Raji (cell line): ENCODE measurements around the gene VSIG10L.

Experiments used
- POLR2A ChIP-seq: IDR thresholded peaks from 2 replicates; pipeline ENCODE4 v1.6.1; 2011; ENCODE audit warnings: low read depth, low read length, control low read depth; ENCODE audit not compliant: insufficient read depth

The VSIG10L gene

GRCh38 chr19:51341976-51342580 is at the start of gene VSIG10L:
VSIG10L (minus strand) TSS chr19:51342139; CDS start chr19:51342124, 15 bp downstream.
- TF ChIP-seq POLR2A, result no peak

GRCh38 chr19:51391073-51391611 is 49.2 kb upstream of the VSIG10L start:
- TF ChIP-seq POLR2A, result no peak

GRCh38 chr19:51389143-51389542 is 47.2 kb upstream of the VSIG10L start:
- no peak for TF ChIP-seq POLR2A

GRCh38 chr19:51387924-51388389 is 46.0 kb upstream of the VSIG10L start, which contains the start of gene LIM2:
LIM2 (minus strand) TSS chr19:51387974; CDS start chr19:51387443, 531 bp downstream.
- TF ChIP-seq POLR2A, result no peak

- no peak for TF ChIP-seq POLR2A
Measured at GRCh38 chr19:51386882-51387520, 45.1 kb upstream of the VSIG10L start.

- TF ChIP-seq POLR2A, result no peak
Measured at GRCh38 chr19:51382004-51382403, 40.1 kb upstream of the VSIG10L start.

- TF ChIP-seq POLR2A, result no peak
Measured at GRCh38 chr19:51380379-51380778, 38.4 kb upstream of the VSIG10L start.

- no peak for TF ChIP-seq POLR2A
Measured at GRCh38 chr19:51377422-51377821, 35.5 kb upstream of the VSIG10L start.

GRCh38 chr19:51375504-51376221 is 33.7 kb upstream of the VSIG10L start:
- no peak for TF ChIP-seq POLR2A

GRCh38 chr19:51372649-51373504 is 30.9 kb upstream of the VSIG10L start, which contains the start of gene NKG7:
NKG7 (minus strand) TSS chr19:51372654; CDS start chr19:51372535, 119 bp downstream.
- peak; percentile 46; the same call in 1 of the 2 replicates for TF ChIP-seq POLR2A

- TF ChIP-seq POLR2A, result peak; percentile 22
Measured at GRCh38 chr19:51372021-51372648, 30.2 kb upstream of the VSIG10L start.

GRCh38 chr19:51371186-51371690 is 29.3 kb upstream of the VSIG10L start:
- no peak for TF ChIP-seq POLR2A

- peak; percentile 43 for TF ChIP-seq POLR2A
Measured at GRCh38 chr19:51370230-51370629, 28.3 kb upstream of the VSIG10L start.

- no peak; the same call in 1 of the 2 replicates for TF ChIP-seq POLR2A
Measured at GRCh38 chr19:51368366-51369282, 26.7 kb upstream of the VSIG10L start, which contains the start of gene CLDND2. CLDND2 (minus strand) TSS chr19:51369003; CDS start chr19:51368577, 426 bp downstream.
